Natural killer cell (primary cell): ENCODE results near the gene RITA1. TPM values are rescaled to one million over a fixed set of nuclear protein-coding genes. Genes with fewer than 3 reads are reported as not detected.
A peak's percentile ranks its signal among the peaks of the same experiment; 100 is the strongest.

ENCODE experiments used
- ATAC-seq, 3 donors: fragments of 150-1000 bp in 2 of 3; fragments of 200-7000 bp in 1 of 3; cut with Tn5 transposase; 1 replicate in 1 of 3; 2 replicates in 2 of 3; pipeline ENCODE4 v1.10.0; 2021; ENCODE audit warnings: mild to moderate bottlenecking in 2 of 3, moderate library complexity in 2 of 3
- DNase-seq, 2 donors: peaks; one replicate each; pipeline versions ENCODE4 v3.0.0 to v3.0.0-alpha.2; 2013 to 2021; ENCODE audit warnings: mixed read lengths in 1 of 2
- H3K27ac ChIP-seq: one replicate; pipeline ENCODE4 v1.5.1; 2013; ENCODE audit warnings: mild to moderate bottlenecking, low read length
- H3K27me3 ChIP-seq: one replicate; pipeline ENCODE4 v1.6.1; 2013; ENCODE audit warnings: low read length; ENCODE audit not compliant: control insufficient read depth, insufficient read depth
- H3K36me3 ChIP-seq: one replicate; pipeline ENCODE4 v1.6.1; 2013; ENCODE audit warnings: low read length; ENCODE audit not compliant: control insufficient read depth, insufficient read depth
- H3K4me1 ChIP-seq: one replicate; pipeline ENCODE4 v1.6.1; 2013; ENCODE audit warnings: low read length; ENCODE audit not compliant: control insufficient read depth, insufficient read depth
- H3K4me3 ChIP-seq: one replicate; pipeline ENCODE4 v1.5.1; 2013; ENCODE audit warnings: low read length
- H3K9me3 ChIP-seq: one replicate; pipeline ENCODE4 v1.6.1; 2013; ENCODE audit warnings: low read length; ENCODE audit not compliant: control insufficient read depth, insufficient read depth
- H3K27ac Mint-ChIP-seq, 2 donors: one replicate each; pipeline ENCODE4 v1.8.0; 2022; ENCODE audit warnings: mild to moderate bottlenecking in 2 of 2, mixed read lengths in 2 of 2, moderate library complexity in 1 of 2
- H3K27me3 Mint-ChIP-seq, 2 donors: one replicate each; pipeline ENCODE4 v1.8.0; 2022; ENCODE audit warnings: low read depth in 2 of 2, mixed read lengths in 2 of 2
- H3K36me3 Mint-ChIP-seq: one replicate; pipeline ENCODE4 v1.8.0; 2022; ENCODE audit warnings: mixed read lengths
- H3K4me1 Mint-ChIP-seq, 2 donors: one replicate each; pipeline ENCODE4 v1.8.0; 2022; ENCODE audit warnings: mixed read lengths in 2 of 2
- H3K4me3 Mint-ChIP-seq: one replicate; pipeline ENCODE4 v1.8.0; 2022; ENCODE audit warnings: mild to moderate bottlenecking, moderate library complexity, mixed read lengths
- H3K9me3 Mint-ChIP-seq, 2 donors: one replicate each; pipeline ENCODE4 v1.8.0; 2022; ENCODE audit warnings: mixed read lengths in 2 of 2
- WGBS: methylation state at CpG from one replicate; pipeline ENCODE4 v1.1.7; 2013; ENCODE audit warnings: missing lambda C conversion rate; ENCODE audit not compliant: insufficient coverage; 5-methylcytosine and 5-hydroxymethylcytosine counted together
- intact Hi-C: fragments of 100-400 bp; cut with micrococcal nuclease; formaldehyde crosslinking; loops from one replicate; pipeline ENCODE4 v1.14.2; 2022
- total RNA-seq, 4 donors: library from RNA; stranded (reverse); fragments of 120-200 nt in 1 of 4; gene quantifications; one replicate each; pipeline versions ENCODE4 v1.2.3 to v1.2.4, GENCODE V29; 2013 to 2022
- TF ChIP-seq, protein P1 (sequence below): fragments of 200-600 bp; IDR thresholded peaks from one replicate; pipeline ENCODE4 v1.8.0; 2022; ENCODE audit warnings: antibody characterized with exemption

Gene RITA1
- total RNA-seq, 3 donors from 2014 or later (not counting 1 experiment from before 2014, with no cell fraction given): 7.7 to 13.8 (median 12.0) TPM

DNA sequence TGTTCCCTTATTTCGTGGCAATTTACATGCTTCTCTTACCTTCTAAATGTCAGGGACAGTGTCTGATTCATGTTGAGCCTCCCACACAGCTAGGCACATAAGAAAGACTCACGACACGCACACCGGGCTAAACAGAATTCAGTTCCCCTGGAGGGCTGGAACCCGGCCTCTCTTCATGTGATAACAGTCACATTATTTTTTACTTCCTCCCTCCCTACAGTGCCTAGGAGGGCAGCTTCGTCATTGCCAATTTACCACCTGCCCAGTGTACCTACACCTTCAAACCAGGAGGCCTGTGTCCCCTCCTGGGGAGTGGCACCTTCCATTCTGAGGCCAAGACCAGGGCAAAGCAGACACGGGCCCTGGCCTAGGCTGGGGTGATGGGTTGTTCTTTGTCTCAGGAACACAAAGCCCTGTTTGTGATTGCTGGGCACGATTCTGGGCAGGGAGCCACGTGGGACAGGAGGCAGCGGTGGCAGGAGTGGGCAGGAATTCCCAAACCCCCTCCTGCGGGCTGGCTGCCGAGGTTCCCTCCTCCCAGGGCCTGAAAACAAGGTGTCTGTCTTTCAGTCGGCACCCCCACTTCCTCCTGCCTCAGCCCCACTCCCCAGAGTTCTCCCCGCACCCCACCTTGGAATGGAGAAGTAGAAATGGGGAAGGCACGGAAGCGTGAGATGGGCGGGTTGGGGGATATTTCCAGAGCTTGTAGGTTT is 43.2 kb upstream of the RITA1 start:
- 38% methylated on average over 15 of the region's 17 CpGs for WGBS
- Histone ChIP-seq H3K4me3 (no peak overlapping the region), H3K36me3 (no peaks in the 10 kb centered on the region), H3K4me1 (peaks cover 8% of the 10 kb centered on the region), H3K27ac (peak overlapping the region; percentile 56), H3K9me3 (no peaks in the 10 kb centered on the region), H3K27me3 (no peaks in the 10 kb centered on the region)
- Mint-ChIP-seq H3K9me3 (no peaks in the 10 kb centered on the region), H3K27ac (no peak overlapping the region), H3K4me1 (no peaks in the 10 kb centered on the region), H3K4me3 (no peak overlapping the region), H3K27me3 (peaks cover 0 to 2% of the 10 kb centered on the region in 2 donors), H3K36me3 (no peaks in the 10 kb centered on the region)
- DNase-seq: no peak
- no peak for ATAC-seq
- intact Hi-C loops: no loop called here
- TF ChIP-seq, protein P1, sequence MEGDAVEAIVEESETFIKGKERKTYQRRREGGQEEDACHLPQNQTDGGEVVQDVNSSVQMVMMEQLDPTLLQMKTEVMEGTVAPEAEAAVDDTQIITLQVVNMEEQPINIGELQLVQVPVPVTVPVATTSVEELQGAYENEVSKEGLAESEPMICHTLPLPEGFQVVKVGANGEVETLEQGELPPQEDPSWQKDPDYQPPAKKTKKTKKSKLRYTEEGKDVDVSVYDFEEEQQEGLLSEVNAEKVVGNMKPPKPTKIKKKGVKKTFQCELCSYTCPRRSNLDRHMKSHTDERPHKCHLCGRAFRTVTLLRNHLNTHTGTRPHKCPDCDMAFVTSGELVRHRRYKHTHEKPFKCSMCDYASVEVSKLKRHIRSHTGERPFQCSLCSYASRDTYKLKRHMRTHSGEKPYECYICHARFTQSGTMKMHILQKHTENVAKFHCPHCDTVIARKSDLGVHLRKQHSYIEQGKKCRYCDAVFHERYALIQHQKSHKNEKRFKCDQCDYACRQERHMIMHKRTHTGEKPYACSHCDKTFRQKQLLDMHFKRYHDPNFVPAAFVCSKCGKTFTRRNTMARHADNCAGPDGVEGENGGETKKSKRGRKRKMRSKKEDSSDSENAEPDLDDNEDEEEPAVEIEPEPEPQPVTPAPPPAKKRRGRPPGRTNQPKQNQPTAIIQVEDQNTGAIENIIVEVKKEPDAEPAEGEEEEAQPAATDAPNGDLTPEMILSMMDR: no peak

DNA sequence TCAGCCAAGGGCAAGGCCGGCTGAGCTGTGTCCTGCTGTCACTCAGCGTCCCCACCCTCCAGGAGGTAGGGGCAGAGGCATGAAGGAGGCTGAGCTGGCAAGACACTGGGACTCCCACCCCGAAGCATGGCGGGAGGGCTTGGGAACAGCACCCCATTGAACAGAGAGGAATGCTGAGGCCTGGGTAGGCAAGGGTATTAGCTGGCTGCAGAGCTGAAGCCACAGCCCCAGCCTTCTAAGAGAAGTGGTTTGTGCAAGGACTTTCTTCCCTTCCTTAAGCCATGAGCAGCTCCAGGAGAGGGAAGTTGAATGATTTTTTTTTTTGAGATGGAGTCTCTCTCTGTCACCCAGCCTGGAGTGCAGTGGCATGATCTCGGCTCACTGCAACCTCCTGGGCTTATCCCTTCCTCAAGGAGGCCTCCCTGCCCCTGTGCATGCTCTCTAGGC is 42.6 kb upstream of the RITA1 start:
- TF ChIP-seq, protein P1: no peak
- no peak overlapping the region for H3K4me3 ChIP-seq
- intact Hi-C loops: no loop called here
- no peaks in the 10 kb centered on the region for H3K9me3 ChIP-seq
- no peaks in the 10 kb centered on the region for H3K4me1 Mint-ChIP-seq
- H3K27me3 Mint-ChIP-seq: peaks cover 0 to 4% of the 10 kb centered on the region in 2 donors
- no peaks in the 10 kb centered on the region for H3K36me3 Mint-ChIP-seq
- ATAC-seq (no peak), DNase-seq (no peak)
- H3K27ac ChIP-seq: no peak overlapping the region
- WGBS: 66% methylated on average over 4 of the region's 5 CpGs
- no peaks in the 10 kb centered on the region for H3K36me3 ChIP-seq
- H3K27me3 ChIP-seq: no peaks in the 10 kb centered on the region
- peaks cover 8% of the 10 kb centered on the region for H3K4me1 ChIP-seq
- no peak overlapping the region for H3K27ac Mint-ChIP-seq
- no peaks in the 10 kb centered on the region for H3K9me3 Mint-ChIP-seq
- H3K4me3 Mint-ChIP-seq: no peak overlapping the region

DNA sequence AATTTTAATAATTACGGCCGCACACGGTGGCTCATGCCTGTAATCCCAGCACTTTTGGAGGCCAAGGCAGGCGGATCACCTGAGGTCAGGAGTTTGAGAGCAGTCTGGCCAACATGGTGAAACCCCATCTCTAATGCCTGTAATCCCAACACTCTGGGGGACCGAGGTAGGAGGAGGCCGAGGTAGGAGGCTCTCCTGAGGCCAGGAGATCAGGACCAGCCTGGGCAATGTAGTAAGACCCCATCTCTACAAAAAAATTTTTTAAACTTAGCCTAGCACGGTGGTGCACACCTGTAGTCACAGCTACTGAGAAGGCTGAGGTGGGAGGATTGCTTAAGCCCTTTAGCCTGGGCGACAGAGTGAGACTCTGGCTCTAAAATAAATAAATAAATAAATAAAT is 41.6 kb upstream of the RITA1 start:
- H3K4me1 Mint-ChIP-seq: no peaks in the 10 kb centered on the region
- ATAC-seq: no peak
- TF ChIP-seq, protein P1: no peak
- Histone ChIP-seq H3K9me3 (no peaks in the 10 kb centered on the region), H3K27me3 (no peaks in the 10 kb centered on the region), H3K4me1 (peaks cover 8% of the 10 kb centered on the region), H3K27ac (no peak overlapping the region), H3K4me3 (no peak overlapping the region), H3K36me3 (no peaks in the 10 kb centered on the region)
- DNase-seq: no peak
- intact Hi-C loops: no loop called here
- no peak overlapping the region for H3K4me3 Mint-ChIP-seq
- WGBS: 93% methylated on average over 6 of the region's 8 CpGs
- H3K27me3 Mint-ChIP-seq: peaks cover 0 to 4% of the 10 kb centered on the region in 2 donors
- no peaks in the 10 kb centered on the region for H3K36me3 Mint-ChIP-seq
- no peaks in the 10 kb centered on the region for H3K9me3 Mint-ChIP-seq
- no peak overlapping the region for H3K27ac Mint-ChIP-seq

DNA sequence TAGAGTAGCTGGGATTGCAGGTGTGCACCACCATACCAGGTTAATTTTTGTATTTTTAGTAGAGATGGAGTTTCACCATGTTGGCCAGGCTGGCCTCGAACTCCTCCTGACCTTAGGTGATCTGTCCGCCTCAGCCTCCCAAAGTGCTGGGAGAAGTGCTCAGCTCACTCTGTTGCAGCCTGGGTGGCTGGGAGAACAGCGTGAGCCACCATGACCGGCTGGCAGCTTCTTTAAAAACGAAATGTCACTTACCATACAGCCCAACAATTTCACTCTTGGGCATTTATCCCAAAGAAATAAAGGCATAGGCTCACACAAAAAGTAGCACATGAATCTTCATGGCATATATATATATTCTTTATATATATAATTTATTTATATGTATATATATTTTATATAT is 40.7 kb upstream of the RITA1 start:
- no peak overlapping the region for H3K4me3 Mint-ChIP-seq
- no peak overlapping the region for H3K27ac ChIP-seq
- H3K36me3 ChIP-seq: no peaks in the 10 kb centered on the region
- no peak for ATAC-seq
- H3K36me3 Mint-ChIP-seq: no peaks in the 10 kb centered on the region
- no peaks in the 10 kb centered on the region for H3K9me3 Mint-ChIP-seq
- H3K27me3 Mint-ChIP-seq: peaks cover 0 to 5% of the 10 kb centered on the region in 2 donors
- H3K4me1 ChIP-seq: peaks cover 8% of the 10 kb centered on the region
- H3K27me3 ChIP-seq: no peaks in the 10 kb centered on the region
- no peak for DNase-seq
- H3K9me3 ChIP-seq: no peaks in the 10 kb centered on the region
- WGBS: 94% methylated on average over 5 of the region's 5 CpGs
- no peak overlapping the region for H3K27ac Mint-ChIP-seq
- H3K4me1 Mint-ChIP-seq: no peaks in the 10 kb centered on the region
- intact Hi-C loops: no loop called here
- H3K4me3 ChIP-seq: no peak overlapping the region
- TF ChIP-seq, protein P1: no peak
